HepG2 (cell line): ENCODE data around the gene GLE1. TPM values are rescaled to one million over a fixed set of nuclear protein-coding genes. Genes with fewer than 3 reads are reported as not detected.

ENCODE experiments used
- ATAC-seq: fragments of 200-7000 bp; cut with Tn5 transposase; 3 replicates; pipeline ENCODE4 v1.9.1; 2020; ENCODE audit warnings: mild to moderate bottlenecking, moderate library complexity
- BruUV-seq: library from RNA; stranded (reverse); fragments of 400-500 nt; replicated peaks from 2 replicates; lab custom pipeline; 2021; lab: Mats Ljungman, UMichigan
- CTCF ChIA-PET: fragments of 300-600 bp; formaldehyde crosslinking; extraction: SDS; loops from one replicate; lab custom pipeline; 2021; ENCODE audit warnings: low total read pairs, inconsistent platforms, low intra/inter-chr PET ratio; lab: Yijun Ruan, JAX
- POLR2A ChIA-PET: fragments of 350-600 bp; sonication (Branson Sonifier 250); formaldehyde crosslinking; loops from one replicate; lab custom pipeline; 2020; ENCODE audit warnings: antibody characterized with exemption, inconsistent platforms; lab: Yijun Ruan, JAX
- DNase-seq: peaks from one replicate; pipeline ENCODE4 v3.0.0-alpha.2; 2015; ENCODE audit warnings: low spot score
- FAIRE-seq: peaks from 3 replicates; lab custom pipeline; 2011; peaks lifted over from hg19 to GRCh38; lab: Jason Lieb, UNC
- H2AFZ ChIP-seq: one replicate; pipeline ENCODE4 v1.6.1; 2011; ENCODE audit warnings: low read length, inconsistent platforms
- H3K27ac ChIP-seq: fragments of 300-600 bp; 3 replicates; pipeline ENCODE4 v1.8.0; 2011; ENCODE audit warnings: mixed run types, mild to moderate bottlenecking, mixed read lengths, low read length, inconsistent platforms; ENCODE audit not compliant: insufficient read depth; ENCODE audit errors: extremely low read length
- H3K27me3 ChIP-seq, 2 experiments: fragments of 200-600 bp in 1 of 2; 2 replicates in 1 of 2; 3 replicates in 1 of 2; pipeline versions ENCODE4 v1.6.0 to v1.8.0; 2011; ENCODE audit warnings: low read length in 2 of 2, mild to moderate bottlenecking in 2 of 2, moderate library complexity in 2 of 2, inconsistent platforms in 1 of 2; ENCODE audit not compliant: insufficient read depth in 2 of 2, control insufficient read depth in 1 of 2
- H3K36me3 ChIP-seq, 2 experiments: fragments of 200-600 bp in 1 of 2; replicated peaks in 1 of 2; 2 replicates in 1 of 2; 3 replicates in 1 of 2; pipeline versions ENCODE4 v1.5.1 to v1.8.0; 2011; ENCODE audit warnings: low read length in 2 of 2, inconsistent platforms in 1 of 2; ENCODE audit not compliant: insufficient read depth in 2 of 2, control insufficient read depth in 1 of 2
- H3K4me1 ChIP-seq: 2 replicates; pipeline ENCODE4 v1.5.1; 2012; ENCODE audit warnings: low read length, inconsistent platforms; ENCODE audit not compliant: insufficient read depth
- H3K4me2 ChIP-seq: 2 replicates; pipeline ENCODE4 v1.6.0; 2011; ENCODE audit warnings: low read depth, low read length, inconsistent platforms
- H3K4me3 ChIP-seq, 3 experiments: fragments of 200-600 bp in 1 of 3; sonication (generic), shearing (Covaris generic) in 1 of 3; replicated peaks in 1 of 3; 2 replicates each; pipeline ENCODE4 v1.5.1; 2011 to 2016; ENCODE audit warnings: low read length in 3 of 3, inconsistent platforms in 2 of 3, low read depth in 2 of 3, mild to moderate bottlenecking in 2 of 3, control low read depth in 1 of 3, mixed read lengths in 1 of 3; ENCODE audit not compliant: insufficient read depth in 1 of 3
- H3K79me2 ChIP-seq: one replicate; pipeline ENCODE4 v1.6.1; 2011; ENCODE audit warnings: low read length, inconsistent platforms; ENCODE audit not compliant: insufficient read depth
- H3K9ac ChIP-seq: 2 replicates; pipeline ENCODE4 v1.6.0; 2011; ENCODE audit warnings: mild to moderate bottlenecking, low read depth, low read length, inconsistent platforms; ENCODE audit not compliant: insufficient read depth
- H3K9me3 ChIP-seq: 2 replicates; pipeline ENCODE4 v1.5.1; 2012; ENCODE audit warnings: mild to moderate bottlenecking, low read length
- H4K20me1 ChIP-seq: 2 replicates; pipeline ENCODE4 v1.6.0; 2011; ENCODE audit warnings: inconsistent platforms, mild to moderate bottlenecking, low read length, moderate library complexity; ENCODE audit not compliant: insufficient read depth
- EED ChIP-seq: sonication (generic); formaldehyde crosslinking; IDR thresholded peaks from 2 replicates; pipeline ENCODE4 v1.5.0; 2020; ENCODE audit warnings: mild to moderate bottlenecking, missing genetic modification reagents
- HNRNPUL1 ChIP-seq: fragments of 200-400 bp; formaldehyde crosslinking; IDR thresholded peaks from 2 replicates; pipeline ENCODE4 v1.6.1; 2017; ENCODE audit warnings: low read depth, mild to moderate bottlenecking, low read length, moderate library complexity
- MIXL1 ChIP-seq: IDR thresholded peaks from 2 replicates; pipeline ENCODE4 v1.6.1; 2016
- SALL2 ChIP-seq: sonication (generic); formaldehyde crosslinking; IDR thresholded peaks from 2 replicates; pipeline ENCODE4 v1.8.1; 2023; ENCODE audit warnings: mild to moderate bottlenecking, missing genetic modification reagents, inconsistent platforms
- ZNF570 ChIP-seq: sonication (generic); formaldehyde crosslinking; IDR thresholded peaks from 2 replicates; pipeline ENCODE4 v1.4.0; 2020; ENCODE audit warnings: mild to moderate bottlenecking, missing genetic modification reagents, borderline replicate concordance
- ZNF629 ChIP-seq: sonication (generic); formaldehyde crosslinking; conservative IDR thresholded peaks from 2 replicates; pipeline ENCODE4 v1.5.0; 2020; ENCODE audit warnings: missing genetic modification reagents
- ZNF720 ChIP-seq: sonication (generic); formaldehyde crosslinking; IDR thresholded peaks from 2 replicates; pipeline ENCODE4 v1.4.0; 2020; ENCODE audit warnings: missing genetic modification reagents
- WGBS: methylation state at CpG from one replicate; pipeline ENCODE4 v1.1.6; 2017; ENCODE audit warnings: low lambda C conversion rate; 5-methylcytosine and 5-hydroxymethylcytosine counted together
- in situ Hi-C: cut with HindIII; loops from 2 replicates; pipeline ENCODE4 v1.10.0; 2017; ENCODE audit warnings: low pct_unique_long_range_greater_than_20kb; ENCODE audit not compliant: extremely low pct_ligation_motif_present
- intact Hi-C: fragments of 100-400 bp; cut with micrococcal nuclease; formaldehyde crosslinking; loops from one replicate; pipeline ENCODE4 v1.10.0; 2022; ENCODE audit not compliant: unreplicated experiment
- polyA plus RNA-seq, 8 experiments: library from polyadenylated mRNA; depleted of rRNA in 3 of 8; stranded (reverse) in 7 of 8; unstranded in 1 of 8; fragments of >200 nt; fragmentation: Illumina TruSeq in 4 of 8; extraction: Trizol in 4 of 8; gene quantifications; 2 replicates each; pipeline versions ENCODE4 v1.2.1 to v1.2.3, GENCODE V29; 2011 to 2016; ENCODE audit warnings: low read depth in 4 of 8, missing spikeins in 1 of 8, mixed read lengths in 1 of 8; ENCODE audit not compliant: insufficient read depth in 1 of 8
- total RNA-seq, 5 experiments: library from RNA; depleted of rRNA; stranded (reverse); fragments of >200 nt; fragmentation: Illumina TruSeq; extraction: Trizol; gene quantifications; 2 replicates each; pipeline ENCODE4 v1.2.3, GENCODE V29; 2016; ENCODE audit warnings: low read depth in 1 of 5

Gene GLE1
- total and polyA plus RNA-seq, 2 of the 13 experiments (the other 11 are each of a cell fraction or from before 2014, with no cell fraction given) = 14.7 to 28.8 TPM

DNA sequence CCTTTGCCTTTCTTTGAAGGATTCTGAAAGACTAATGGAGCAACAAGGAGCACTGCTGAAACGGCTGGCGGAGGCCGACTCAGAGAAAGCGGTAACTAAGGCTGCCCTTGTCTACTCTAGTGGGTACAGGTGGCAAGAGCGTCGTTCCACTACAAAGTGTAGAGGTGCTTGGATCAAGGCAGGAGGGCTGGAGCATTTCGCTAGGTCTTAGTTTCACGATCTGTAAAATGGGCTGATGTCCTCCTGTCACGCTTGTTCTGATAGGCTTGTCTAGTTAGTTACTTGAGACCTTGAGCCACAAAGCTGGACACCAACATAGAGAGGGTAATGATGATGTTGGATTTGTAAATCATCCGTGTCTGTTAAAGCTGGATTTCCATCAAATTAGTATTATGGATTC, 23.0 kb upstream of the GLE1 start:
- DNase-seq (no peak), FAIRE-seq (no peak), ATAC-seq (no peak)
- BruUV-seq = no TSS peak
- CTCF ChIA-PET = no interaction called here
- Histone ChIP-seq H3K4me3 (no peak overlapping the region), H2AFZ (no peak overlapping the region), H3K9ac (no peak overlapping the region)
- intact Hi-C loops = no loop called here
- TF ChIP-seq MIXL1 (CRISPR knock-in tag) (no peak), ZNF629 (CRISPR knock-in tag) (peak; percentile 79)
- TF ChIP-seq, all 625 proteins: peak for 1
- POLR2A ChIA-PET = no interaction called here
- Histone ChIP-seq H3K4me1 (no peaks in the 10 kb centered on the region), H3K79me2 (no peaks in the 10 kb centered on the region), H3K27ac (no peak overlapping the region), H3K4me2 (no peak overlapping the region), H3K36me3 (peaks cover 24 to 58% of the 10 kb centered on the region in 2 experiments), H3K9me3 (no peaks in the 10 kb centered on the region), H4K20me1 (no peaks in the 10 kb centered on the region), H3K27me3 (no peaks in the 10 kb centered on the region)
- WGBS = 96% methylated on average over 10 of the region's 10 CpGs
- in situ Hi-C loops = no loop called here

DNA sequence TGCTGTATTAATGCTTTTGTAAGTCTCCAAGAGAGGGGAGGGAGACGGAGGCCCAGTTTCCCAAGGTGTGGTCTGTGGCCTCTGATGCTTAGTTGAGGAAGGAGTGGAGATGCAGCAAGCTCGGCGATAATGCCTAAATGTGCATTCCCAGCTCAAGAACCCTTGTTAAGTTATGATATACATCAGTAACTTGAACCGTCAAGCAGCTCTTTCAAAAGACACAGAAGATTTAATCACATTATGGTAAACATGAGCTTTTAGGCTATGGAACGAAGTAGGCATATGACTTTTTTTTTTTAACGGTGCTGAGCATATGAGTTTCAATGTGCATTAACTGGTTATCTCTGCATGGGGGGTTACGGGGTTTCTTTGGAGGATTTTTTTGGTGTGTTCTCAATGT, 22.3 kb upstream of the GLE1 start:
- WGBS = 98% methylated on average over 7 of the region's 7 CpGs
- no peak overlapping the region for H3K9ac ChIP-seq
- ATAC-seq (no peak), DNase-seq (no peak), FAIRE-seq (no peak)
- no peaks in the 10 kb centered on the region for H3K9me3 ChIP-seq
- H3K27me3 ChIP-seq = no peaks in the 10 kb centered on the region
- no peak overlapping the region for H3K4me2 ChIP-seq
- no peaks in the 10 kb centered on the region for H3K79me2 ChIP-seq
- H3K27ac ChIP-seq = no peak overlapping the region
- BruUV-seq = no TSS peak
- in situ Hi-C loops = no loop called here
- H3K36me3 ChIP-seq = peaks cover 26 to 65% of the 10 kb centered on the region in 2 experiments
- intact Hi-C loops = no loop called here
- CTCF ChIA-PET = no interaction called here
- POLR2A ChIA-PET = no interaction called here
- H3K4me1 ChIP-seq = no peaks in the 10 kb centered on the region
- H4K20me1 ChIP-seq = no peaks in the 10 kb centered on the region
- H3K4me3 ChIP-seq = no peak overlapping the region
- TF ChIP-seq ZNF570 (CRISPR knock-in tag) = no peak
- no peak for TF ChIP-seq SALL2 (CRISPR knock-in tag)
- TF ChIP-seq EED (CRISPR knock-in tag) = no peak
- no peak for TF ChIP-seq ZNF720
- no peak for TF ChIP-seq HNRNPUL1
- H2AFZ ChIP-seq = no peak overlapping the region
